IPS-20b (cell line): ENCODE measurements around the gene ATP8B4.

Source experiments
- H3K27ac ChIP-seq: one replicate; pipeline ENCODE4 v1.5.1; 2013; ENCODE audit warnings: low read length
- H3K27me3 ChIP-seq: 2 replicates; pipeline ENCODE4 v1.6.1; 2013; ENCODE audit warnings: mild to moderate bottlenecking, low read length, inconsistent platforms; ENCODE audit not compliant: insufficient read depth
- H3K36me3 ChIP-seq: 2 replicates; pipeline ENCODE4 v1.6.1; 2013; ENCODE audit warnings: low read depth, mild to moderate bottlenecking, inconsistent platforms, low read length, moderate library complexity; ENCODE audit not compliant: insufficient read depth
- H3K4me1 ChIP-seq: 2 replicates; pipeline ENCODE4 v1.6.1; 2013; ENCODE audit warnings: mild to moderate bottlenecking, control low read depth, inconsistent platforms, low read length, moderate library complexity; ENCODE audit not compliant: insufficient read depth
- H3K4me3 ChIP-seq: 2 replicates; pipeline ENCODE4 v1.5.1; 2013; ENCODE audit warnings: mild to moderate bottlenecking, low read length, inconsistent platforms
- H3K9ac ChIP-seq: 2 replicates; pipeline ENCODE4 v1.6.1; 2013; ENCODE audit warnings: low read depth, mild to moderate bottlenecking, inconsistent platforms, low read length, moderate library complexity
- H3K9me3 ChIP-seq: 2 replicates; pipeline ENCODE4 v1.6.1; 2013; ENCODE audit warnings: mild to moderate bottlenecking, low read depth, low read length, inconsistent platforms; ENCODE audit not compliant: insufficient read depth

Gene ATP8B4

GRCh38 chr15:49877117-49877872 lies 241.7 kb downstream of the ATP8B4 start:
- Histone ChIP-seq H3K4me1 (no peaks in the 10 kb centered on the region; the same call in 1 of the 2 replicates), H3K9ac (no peak overlapping the region), H3K9me3 (no peaks in the 10 kb centered on the region), H3K27me3 (no peaks in the 10 kb centered on the region), H3K4me3 (no peak overlapping the region), H3K36me3 (no peaks in the 10 kb centered on the region), H3K27ac (no peak overlapping the region)

DNA sequence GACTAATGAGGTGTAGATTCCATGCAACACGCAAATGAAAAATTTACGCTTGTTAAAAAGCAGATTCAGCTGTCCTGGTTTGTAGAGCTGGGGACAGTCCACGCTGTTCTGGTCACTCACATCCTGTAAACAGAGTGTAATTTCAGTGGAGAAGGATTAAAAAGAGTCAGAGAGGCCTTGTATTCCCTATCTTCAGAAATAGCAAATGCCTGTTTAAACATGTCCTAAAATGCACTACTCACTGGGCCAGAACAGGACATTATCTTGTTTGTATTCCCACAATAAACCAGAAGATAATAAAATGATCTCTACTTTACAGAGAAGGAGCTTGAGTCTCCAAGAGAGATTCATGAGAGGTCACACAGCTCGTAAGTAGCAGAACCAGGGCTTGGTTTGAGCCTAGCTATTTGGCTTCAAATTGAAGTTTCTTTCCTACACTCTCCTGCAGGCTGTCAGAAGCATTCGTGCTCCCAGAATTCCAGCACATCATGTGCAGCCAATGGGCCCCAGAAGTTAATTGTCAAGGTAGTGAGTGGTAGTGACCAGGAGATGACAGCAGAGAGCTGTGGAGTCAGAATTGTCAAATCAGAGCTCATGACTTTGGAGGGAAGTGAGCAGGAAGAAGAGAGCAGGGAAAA lies 242.5 kb downstream of the ATP8B4 start:
- Histone ChIP-seq H3K9ac (no peak overlapping the region), H3K4me3 (no peak overlapping the region), H3K27me3 (no peaks in the 10 kb centered on the region), H3K27ac (no peak overlapping the region), H3K4me1 (no peaks in the 10 kb centered on the region; the same call in 1 of the 2 replicates), H3K36me3 (no peaks in the 10 kb centered on the region), H3K9me3 (no peaks in the 10 kb centered on the region)

DNA sequence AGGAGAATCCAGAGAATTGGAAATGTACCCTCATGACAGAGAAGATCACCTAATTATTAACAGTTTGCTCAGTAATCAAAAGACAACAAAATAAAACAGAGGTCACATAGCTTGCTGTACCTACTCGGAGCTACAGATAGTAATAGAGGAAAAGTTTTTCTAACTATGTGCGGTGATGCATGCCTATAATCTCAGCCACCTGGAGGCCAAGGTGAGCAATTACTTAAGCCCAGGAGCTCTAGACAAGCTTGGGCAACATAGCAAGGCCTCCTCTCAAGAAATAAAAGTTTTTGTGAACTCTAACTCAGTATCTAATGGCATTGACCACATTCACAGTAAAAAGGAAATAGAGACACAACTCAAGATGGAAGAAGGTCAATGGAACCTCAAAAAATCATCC lies 243.6 kb downstream of the ATP8B4 start:
- Histone ChIP-seq H3K36me3 (no peaks in the 10 kb centered on the region), H3K4me1 (no peaks in the 10 kb centered on the region; the same call in 1 of the 2 replicates), H3K4me3 (no peak overlapping the region), H3K27ac (no peak overlapping the region), H3K9me3 (no peaks in the 10 kb centered on the region), H3K9ac (no peak overlapping the region), H3K27me3 (no peaks in the 10 kb centered on the region)

GRCh38 chr15:49870472-49870871 lies 248.6 kb downstream of the ATP8B4 start:
- no peaks in the 10 kb centered on the region for H3K9me3 ChIP-seq
- no peaks in the 10 kb centered on the region for H3K27me3 ChIP-seq
- no peaks in the 10 kb centered on the region for H3K36me3 ChIP-seq
- H3K9ac ChIP-seq, result no peak overlapping the region
- H3K4me3 ChIP-seq, result no peak overlapping the region
- no peak overlapping the region for H3K27ac ChIP-seq
- H3K4me1 ChIP-seq, result no peaks in the 10 kb centered on the region

- H3K27ac ChIP-seq, result no peak overlapping the region
- peaks cover 5% of the 10 kb centered on the region; the same call in 1 of the 2 replicates for H3K4me1 ChIP-seq
- no peak overlapping the region for H3K4me3 ChIP-seq
- no peak overlapping the region for H3K9ac ChIP-seq
- no peaks in the 10 kb centered on the region for H3K9me3 ChIP-seq
- no peaks in the 10 kb centered on the region for H3K36me3 ChIP-seq
- H3K27me3 ChIP-seq, result no peaks in the 10 kb centered on the region
These were observed 250.7 kb downstream of the ATP8B4 start for GRCh38 chr15:49868348-49868747.

DNA sequence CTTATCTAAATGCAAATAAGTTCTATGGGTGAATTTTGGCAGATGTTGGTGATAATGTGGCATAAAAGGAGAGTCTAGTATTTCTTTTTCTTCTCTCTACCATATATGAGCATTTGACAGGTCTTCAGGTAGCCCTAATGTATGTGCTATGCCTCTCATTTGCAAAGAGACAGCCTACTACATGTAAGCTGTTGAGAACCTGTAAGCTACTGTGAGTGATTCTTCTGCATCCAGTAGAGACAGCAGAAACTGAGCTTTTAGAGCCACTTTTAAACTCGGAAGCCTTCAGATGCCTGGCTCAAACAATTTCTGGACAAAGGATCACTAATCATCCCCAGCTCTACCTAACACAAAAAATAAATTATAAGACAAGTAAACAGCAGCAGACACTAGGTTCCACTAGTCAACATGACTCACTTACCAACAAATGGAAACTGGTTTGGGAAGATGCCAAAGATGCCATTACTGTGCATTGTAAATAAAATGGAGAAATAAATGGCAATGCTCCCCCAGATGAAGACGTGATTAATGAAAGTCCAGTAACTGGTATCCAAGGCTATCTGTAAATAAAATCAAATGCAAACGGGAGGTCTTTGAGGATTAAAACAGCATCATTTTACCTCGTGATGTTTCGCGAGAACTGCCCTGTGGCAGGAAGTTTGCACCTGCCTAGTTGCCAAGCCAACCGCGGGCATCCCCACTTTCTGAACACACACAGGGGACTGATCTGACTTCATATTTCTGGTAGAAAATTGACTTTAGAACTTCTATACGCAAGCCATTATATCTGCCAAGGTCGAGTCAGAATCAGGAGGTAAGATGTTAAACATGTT lies 252.9 kb downstream of the ATP8B4 start:
- H3K4me3 ChIP-seq, result no peak overlapping the region
- H3K9ac ChIP-seq, result no peak overlapping the region
- H3K4me1 ChIP-seq, result peaks cover 5% of the 10 kb centered on the region; the same call in 1 of the 2 replicates
- H3K27me3 ChIP-seq, result no peaks in the 10 kb centered on the region
- H3K27ac ChIP-seq, result no peak overlapping the region
- H3K9me3 ChIP-seq, result no peaks in the 10 kb centered on the region
- H3K36me3 ChIP-seq, result no peaks in the 10 kb centered on the region

DNA sequence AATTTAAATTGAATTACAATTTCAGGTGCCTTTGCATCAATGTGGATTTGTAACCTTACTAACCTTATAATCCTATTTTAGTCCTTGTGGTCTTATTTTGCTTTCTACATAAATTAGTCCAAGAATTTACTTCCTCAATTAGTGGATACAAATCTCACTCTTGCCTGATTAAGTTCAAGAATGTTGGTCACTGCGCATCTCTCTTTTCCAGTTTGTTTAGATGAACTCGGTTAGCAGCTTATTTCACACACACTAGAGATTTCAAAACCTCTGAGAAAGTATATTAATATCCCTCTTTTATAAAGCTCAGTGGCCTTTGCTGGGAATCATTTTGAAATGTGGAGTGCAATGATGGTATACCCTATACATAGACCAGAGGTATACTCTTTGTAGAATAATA lies 254.8 kb downstream of the ATP8B4 start:
- H3K36me3 ChIP-seq, result no peaks in the 10 kb centered on the region
- H3K9ac ChIP-seq, result no peak overlapping the region
- H3K27ac ChIP-seq, result no peak overlapping the region
- H3K4me3 ChIP-seq, result no peak overlapping the region
- no peaks in the 10 kb centered on the region for H3K9me3 ChIP-seq
- H3K27me3 ChIP-seq, result no peaks in the 10 kb centered on the region
- H3K4me1 ChIP-seq, result peaks cover 5% of the 10 kb centered on the region; the same call in 1 of the 2 replicates

DNA sequence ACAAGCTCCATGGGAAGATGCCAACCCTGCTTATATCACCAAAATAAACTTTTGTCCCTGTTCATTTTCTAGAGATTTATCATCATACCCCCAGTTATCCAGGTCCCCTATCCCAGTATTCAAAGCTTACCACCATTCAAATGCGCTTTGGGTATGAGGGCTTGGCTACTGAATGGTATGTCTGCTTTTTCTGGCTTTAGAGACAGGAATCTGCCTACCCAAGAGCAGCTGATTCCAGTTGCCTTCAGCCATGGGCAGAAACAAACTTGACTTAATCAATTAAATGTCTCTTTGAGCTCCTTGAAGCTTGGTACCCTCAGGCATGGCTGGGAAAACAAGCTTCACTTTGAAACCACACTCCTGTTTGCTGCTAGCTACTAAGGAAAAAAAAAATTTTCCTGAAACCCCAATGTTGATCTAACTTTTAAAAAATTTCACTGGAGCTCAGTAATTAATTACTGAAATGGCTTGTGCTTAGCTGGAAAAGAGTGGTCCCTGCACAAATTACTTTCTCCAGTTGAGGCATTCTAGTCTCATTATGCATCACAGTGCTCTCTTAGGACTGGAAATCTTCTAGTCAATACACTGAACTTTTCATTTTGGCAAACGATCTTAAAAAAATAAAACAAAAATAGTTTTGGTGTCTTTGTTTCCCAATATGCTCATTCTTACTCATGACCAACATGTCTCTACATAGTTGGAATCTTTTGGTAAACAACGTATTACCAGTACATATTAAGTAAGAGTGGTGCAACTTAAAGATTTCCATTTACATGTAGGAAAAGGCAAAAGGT lies 255.4 kb downstream of the ATP8B4 start:
- Histone ChIP-seq H3K27ac (no peak overlapping the region), H3K4me1 (peaks cover 5% of the 10 kb centered on the region; the same call in 1 of the 2 replicates), H3K36me3 (no peaks in the 10 kb centered on the region), H3K4me3 (no peak overlapping the region), H3K9me3 (no peaks in the 10 kb centered on the region), H3K27me3 (no peaks in the 10 kb centered on the region), H3K9ac (no peak overlapping the region)

DNA sequence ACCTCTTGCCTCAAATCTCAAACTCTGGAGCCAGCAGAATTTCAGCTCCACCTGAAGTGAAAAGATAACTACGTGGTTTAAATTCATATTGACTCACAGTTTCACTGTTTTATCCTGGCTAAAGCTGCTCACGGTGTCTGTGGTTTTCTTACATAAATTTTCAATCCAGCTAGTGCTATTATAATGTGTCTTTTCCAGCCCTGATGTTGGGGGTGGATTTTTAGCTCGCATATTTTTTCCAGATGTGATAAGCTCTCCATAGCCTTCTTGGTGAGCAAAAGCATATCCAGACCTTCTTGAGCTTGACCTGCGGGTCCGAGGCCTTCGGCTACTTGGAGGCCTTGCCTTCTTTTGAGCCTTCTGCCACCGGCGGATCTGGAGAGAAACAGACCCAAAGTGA lies 258.9 kb downstream of the ATP8B4 start:
- no peaks in the 10 kb centered on the region for H3K27me3 ChIP-seq
- no peak overlapping the region for H3K9ac ChIP-seq
- H3K4me3 ChIP-seq, result no peak overlapping the region
- no peaks in the 10 kb centered on the region for H3K36me3 ChIP-seq
- no peak overlapping the region for H3K27ac ChIP-seq
- H3K4me1 ChIP-seq, result peaks cover 5% of the 10 kb centered on the region; the same call in 1 of the 2 replicates
- H3K9me3 ChIP-seq, result no peaks in the 10 kb centered on the region

- Histone ChIP-seq H3K9ac (no peak overlapping the region), H3K9me3 (no peaks in the 10 kb centered on the region), H3K4me1 (no peaks in the 10 kb centered on the region), H3K4me3 (no peak overlapping the region), H3K27me3 (no peaks in the 10 kb centered on the region), H3K27ac (no peak overlapping the region), H3K36me3 (no peaks in the 10 kb centered on the region)
These were observed 261.2 kb downstream of the ATP8B4 start for GRCh38 chr15:49857496-49858475.
